Panc1 (cell line): ENCODE results near the gene FRMPD4. TPM values are rescaled to one million over a fixed set of nuclear protein-coding genes. Genes with fewer than 3 reads are reported as not detected.

Experiments used
- ATAC-seq: fragments of 200-7000 bp; cut with Tn5 transposase; 2 replicates; pipeline ENCODE4 v1.9.1; 2020; ENCODE audit warnings: mild to moderate bottlenecking, moderate library complexity
- BruUV-seq: library from RNA; stranded (reverse); fragments of 400-500 nt; replicated peaks from 2 replicates; lab custom pipeline; 2021; lab: Mats Ljungman, UMichigan
- CTCF ChIA-PET: fragments of 300-600 bp; sonication (Branson Sonifier 250); formaldehyde crosslinking; loops from one replicate; lab custom pipeline; 2022; ENCODE audit warnings: antibody characterized with exemption; lab: Charles Lee
- POLR2A ChIA-PET: fragments of 300-600 bp; sonication (Branson Sonifier 250); formaldehyde crosslinking; loops from one replicate; lab custom pipeline; 2022; ENCODE audit warnings: antibody characterized with exemption; lab: Charles Lee
- DNase-seq: peaks from one replicate; pipeline ENCODE4 v3.0.0-alpha.2; 2010; ENCODE audit warnings: low read depth, low spot score
- H3K27ac ChIP-seq: 2 replicates; pipeline ENCODE4 v1.5.1; 2011; ENCODE audit warnings: mild to moderate bottlenecking, low read length, inconsistent platforms
- H3K27me3 ChIP-seq: fragments of 200-500 bp; sonication (Bioruptor generic); 2 replicates; pipeline ENCODE4 v1.6.0; 2014; ENCODE audit warnings: low read length, inconsistent platforms; ENCODE audit not compliant: control insufficient read depth, insufficient read depth
- H3K36me3 ChIP-seq: fragments of 200-500 bp; sonication (Bioruptor generic); 2 replicates; pipeline ENCODE4 v1.5.1; 2014; ENCODE audit warnings: inconsistent platforms, mild to moderate bottlenecking, low read length, moderate library complexity; ENCODE audit not compliant: control insufficient read depth, insufficient read depth
- H3K4me1 ChIP-seq: 2 replicates; pipeline ENCODE4 v1.5.1; 2011; ENCODE audit warnings: inconsistent platforms, mild to moderate bottlenecking, low read length, moderate library complexity; ENCODE audit not compliant: control insufficient read depth, insufficient read depth
- H3K4me3 ChIP-seq, 2 experiments: 2 replicates each; pipeline ENCODE4 v1.5.1; 2011 to 2012; ENCODE audit warnings: low read depth in 2 of 2, low read length in 2 of 2, mild to moderate bottlenecking in 2 of 2, inconsistent platforms in 1 of 2, moderate library complexity in 1 of 2
- H3K9me3 ChIP-seq: fragments of 200-500 bp; sonication (Bioruptor generic); 2 replicates; pipeline ENCODE4 v1.5.1; 2014; ENCODE audit warnings: low read depth, mild to moderate bottlenecking, inconsistent platforms, low read length, moderate library complexity; ENCODE audit not compliant: control insufficient read depth, insufficient read depth
- CTCF ChIP-seq: fragments of 450-650 bp; IDR thresholded peaks from 2 replicates; pipeline ENCODE4 v1.5.1; 2017; ENCODE audit warnings: mild to moderate bottlenecking
- POLR2AphosphoS5 ChIP-seq: IDR thresholded peaks from 2 replicates; pipeline ENCODE4 v1.6.1; 2012; ENCODE audit warnings: mild to moderate bottlenecking, low read depth, low read length, moderate library complexity
- REST ChIP-seq, 2 experiments: IDR thresholded peaks; 2 replicates each; pipeline ENCODE4 v1.6.1; 2011 to 2012; ENCODE audit warnings: low read depth in 2 of 2, control low read depth in 1 of 2, low read length in 1 of 2, mild to moderate bottlenecking in 1 of 2, moderate library complexity in 1 of 2; ENCODE audit not compliant: insufficient read depth in 1 of 2
- SIN3A ChIP-seq: IDR thresholded peaks from 2 replicates; pipeline ENCODE4 v1.6.1; 2012; ENCODE audit warnings: low read depth, mild to moderate bottlenecking, low read length, moderate library complexity, borderline replicate concordance; ENCODE audit not compliant: insufficient read depth
- TCF7L2 ChIP-seq: IDR thresholded peaks from 2 replicates; pipeline ENCODE4 v1.6.1; 2011; ENCODE audit warnings: mild to moderate bottlenecking, low read depth, low read length, inconsistent platforms
- in situ Hi-C: cut with HindIII; loops from 2 replicates; pipeline ENCODE4 v1.10.0; 2016; ENCODE audit warnings: low sequenced_read_pairs, low pct_unique_long_range_greater_than_20kb
- intact Hi-C: fragments of 100-400 bp; cut with micrococcal nuclease; formaldehyde crosslinking; loops from one replicate; pipeline ENCODE4 v1.10.0; 2022; ENCODE audit not compliant: unreplicated experiment
- total RNA-seq: library from RNA; stranded (reverse); gene quantifications from one replicate; pipeline ENCODE4 v1.2.1, GENCODE V29; 2021; ENCODE audit not compliant: unreplicated experiment

The FRMPD4 gene
- total RNA-seq, 1 experiment from 2014 or later = not detected

- DNase-seq = no peak
- no peak for ATAC-seq
- Histone ChIP-seq H3K27ac (no peak overlapping the region), H3K36me3 (no peaks in the 10 kb centered on the region), H3K27me3 (no peaks in the 10 kb centered on the region; the same call in 1 of the 2 replicates), H3K4me1 (no peaks in the 10 kb centered on the region), H3K9me3 (no peaks in the 10 kb centered on the region), H3K4me3 (no peak overlapping the region)
- CTCF ChIA-PET = no interaction called here
- TF ChIP-seq POLR2AphosphoS5 (no peak), SIN3A (no peak), REST (IDR thresholded peaks at IDR 0.05; ENCODE audit: insufficient read depth in 1 of 2, low read depth in 2 of 2, low read length in 1 of 2) (no peak), TCF7L2 (no peak), CTCF (no peak)
- POLR2A ChIA-PET = no interaction called here
- intact Hi-C loops = no loop called here
- in situ Hi-C loops = no loop called here
- no TSS peak for BruUV-seq
Measured at GRCh38 chrX:12693754-12694153, 555.5 kb downstream of the FRMPD4 start.

- H3K36me3 ChIP-seq = no peaks in the 10 kb centered on the region
- no TSS peak for BruUV-seq
- in situ Hi-C loops = no loop called here
- TF ChIP-seq REST (IDR thresholded peaks at IDR 0.05; ENCODE audit: insufficient read depth in 1 of 2, low read depth in 2 of 2, low read length in 1 of 2) (no peak), POLR2AphosphoS5 (no peak), CTCF (no peak), TCF7L2 (no peak), SIN3A (no peak)
- ChIA-PET POLR2A (no interaction called here), CTCF (no interaction called here)
- H3K27me3 ChIP-seq = no peaks in the 10 kb centered on the region
- H3K9me3 ChIP-seq = no peaks in the 10 kb centered on the region
- H3K4me1 ChIP-seq = no peaks in the 10 kb centered on the region
- intact Hi-C loops = loop anchor here (10.0 kb wide), 1 partner anchor 616 kb away; no protein-coding TSS in a partner anchor
- H3K27ac ChIP-seq = no peak overlapping the region
- DNase-seq = no peak
- no peak overlapping the region for H3K4me3 ChIP-seq
- ATAC-seq = no peak
Measured at GRCh38 chrX:12700745-12701144, 562.5 kb downstream of the FRMPD4 start.
